OCI-LY7 (cell line): ENCODE results near the gene ASH1L. TPM values are rescaled to one million over a fixed set of nuclear protein-coding genes. Genes with fewer than 3 reads are reported as not detected.
"Not testable (repeated sequence)": the region's sequence is repeated elsewhere in the genome, so short reads cannot be mapped to it uniquely, and the experiment has no call there.

Experiments used
- BruUV-seq: library from RNA; stranded (reverse); fragments of 400-500 nt; replicated peaks from 2 replicates; lab custom pipeline; 2021; lab: Mats Ljungman, UMichigan
- CTCF ChIA-PET: fragments of 300-600 bp; sonication (Branson Sonifier 250); formaldehyde crosslinking; loops from one replicate; lab custom pipeline; 2022; ENCODE audit warnings: antibody characterized with exemption; ENCODE audit not compliant: unreplicated experiment; lab: Charles Lee
- POLR2A ChIA-PET: fragments of 300-600 bp; sonication (Branson Sonifier 250); formaldehyde crosslinking; loops from one replicate; lab custom pipeline; 2022; ENCODE audit warnings: antibody characterized with exemption; lab: Charles Lee
- DNase-seq: peaks from one replicate; pipeline ENCODE4 v3.0.0-alpha.2; 2015; ENCODE audit warnings: low spot score
- H2AFZ ChIP-seq: fragments of 200-600 bp; sonication (generic), shearing (Covaris generic); 2 replicates; pipeline ENCODE4 v1.6.1; 2014; ENCODE audit warnings: mild to moderate bottlenecking, antibody characterized with exemption, low read length, moderate library complexity
- H3K27ac ChIP-seq: fragments of 200-600 bp; sonication (generic); 2 replicates; pipeline ENCODE4 v1.5.1; 2014; ENCODE audit warnings: mixed run types, low read depth, mild to moderate bottlenecking, moderate library complexity, low read length, inconsistent platforms; ENCODE audit not compliant: poor library complexity, severe bottlenecking
- H3K36me3 ChIP-seq: fragments of 200-600 bp; sonication (generic); 2 replicates; pipeline ENCODE4 v1.6.1; 2014; ENCODE audit warnings: mild to moderate bottlenecking, antibody characterized with exemption, low read length, moderate library complexity, mixed read lengths; ENCODE audit not compliant: insufficient read depth
- H3K4me1 ChIP-seq: fragments of 200-600 bp; sonication (generic); 2 replicates; pipeline ENCODE4 v1.5.1; 2014; ENCODE audit warnings: mild to moderate bottlenecking, low read length; ENCODE audit not compliant: insufficient read depth, poor library complexity, severe bottlenecking
- H3K4me2 ChIP-seq: fragments of 200-600 bp; sonication (generic); 2 replicates; pipeline ENCODE4 v1.6.1; 2014; ENCODE audit warnings: mild to moderate bottlenecking, low read length
- H3K4me3 ChIP-seq: fragments of 200-600 bp; sonication (generic); 2 replicates; pipeline ENCODE4 v1.5.1; 2014; ENCODE audit warnings: mild to moderate bottlenecking, low read depth, low read length; ENCODE audit not compliant: poor library complexity, severe bottlenecking
- H3K79me2 ChIP-seq: fragments of 200-600 bp; sonication (generic); 2 replicates; pipeline ENCODE4 v1.6.1; 2016; ENCODE audit warnings: low read depth, mild to moderate bottlenecking, low read length, moderate library complexity, mixed read lengths; ENCODE audit not compliant: insufficient read depth
- H3K9me2 ChIP-seq: fragments of 200-600 bp; sonication (generic); 2 replicates; pipeline ENCODE4 v1.6.1; 2016; ENCODE audit warnings: mild to moderate bottlenecking, low read length, mixed read lengths; ENCODE audit not compliant: insufficient read depth
- H3K9me3 ChIP-seq: fragments of 200-600 bp; sonication (generic); 2 replicates; pipeline ENCODE4 v1.6.1; 2014; ENCODE audit warnings: mild to moderate bottlenecking, mixed run types, low read length, mixed read lengths
- H4K20me1 ChIP-seq: fragments of 200-600 bp; sonication (generic); 2 replicates; pipeline ENCODE4 v1.6.1; 2014; ENCODE audit warnings: mild to moderate bottlenecking, antibody characterized with exemption, low read length, moderate library complexity, mixed read lengths; ENCODE audit not compliant: insufficient read depth
- CTCF ChIP-seq: fragments of 200-600 bp; sonication (generic); conservative IDR thresholded peaks from 2 replicates; pipeline ENCODE4 v1.5.1; 2014; ENCODE audit warnings: mild to moderate bottlenecking, antibody characterized with exemption, low read length, moderate library complexity, mixed read lengths
- EZH2phosphoT487 ChIP-seq: fragments of 200-600 bp; sonication (generic); IDR thresholded peaks from 2 replicates; pipeline ENCODE4 v1.6.1; 2018; ENCODE audit warnings: low read depth, borderline replicate concordance, mild to moderate bottlenecking, mixed run types, antibody characterized with exemption, low read length, moderate library complexity, mixed read lengths
- intact Hi-C: fragments of 100-400 bp; cut with micrococcal nuclease; formaldehyde crosslinking; loops from one replicate; pipeline ENCODE4 v1.10.0; 2022; ENCODE audit not compliant: unreplicated experiment
- total RNA-seq, 2 experiments: library from RNA; depleted of rRNA in 1 of 2; stranded (reverse); fragments of >200 nt in 1 of 2; shearing (Covaris generic) in 1 of 2; gene quantifications; 2 replicates each; pipeline ENCODE4 v1.2.3, GENCODE V29; 2014 to 2022

Gene ASH1L
- total RNA-seq, 2 experiments from 2014 or later, result 33.2 to 49.6 TPM

GRCh38 chr1:155591770-155592169 lies 29.2 kb upstream of the ASH1L start:
- ChIA-PET POLR2A (interaction anchor here (0.6 kb wide), 1 partner anchor 15 kb away, joined by 8 read pairs; no protein-coding TSS in a partner anchor), CTCF (interaction anchor here (1.2 kb wide), 1 partner anchor 340 kb away, joined by 3 read pairs; no protein-coding TSS in a partner anchor)
- H3K4me2 ChIP-seq, result no peak overlapping the region
- no peaks in the 10 kb centered on the region for H3K9me2 ChIP-seq
- no TSS peak for BruUV-seq
- TF ChIP-seq EZH2phosphoT487, result no peak
- TF ChIP-seq CTCF, result peak; percentile 80
- H3K79me2 ChIP-seq, result no peaks in the 10 kb centered on the region
- no peaks in the 10 kb centered on the region for H3K4me1 ChIP-seq
- peak; percentile 80 for DNase-seq
- no peak overlapping the region for H3K27ac ChIP-seq
- H2AFZ ChIP-seq, result no peak overlapping the region
- H4K20me1 ChIP-seq, result no peaks in the 10 kb centered on the region
- H3K4me3 ChIP-seq, result no peak overlapping the region
- no peaks in the 10 kb centered on the region for H3K36me3 ChIP-seq
- H3K9me3 ChIP-seq, result no peaks in the 10 kb centered on the region
- intact Hi-C loops, result loop anchor here (1.0 kb wide), 1 partner anchor 341 kb away; no protein-coding TSS in a partner anchor

DNA sequence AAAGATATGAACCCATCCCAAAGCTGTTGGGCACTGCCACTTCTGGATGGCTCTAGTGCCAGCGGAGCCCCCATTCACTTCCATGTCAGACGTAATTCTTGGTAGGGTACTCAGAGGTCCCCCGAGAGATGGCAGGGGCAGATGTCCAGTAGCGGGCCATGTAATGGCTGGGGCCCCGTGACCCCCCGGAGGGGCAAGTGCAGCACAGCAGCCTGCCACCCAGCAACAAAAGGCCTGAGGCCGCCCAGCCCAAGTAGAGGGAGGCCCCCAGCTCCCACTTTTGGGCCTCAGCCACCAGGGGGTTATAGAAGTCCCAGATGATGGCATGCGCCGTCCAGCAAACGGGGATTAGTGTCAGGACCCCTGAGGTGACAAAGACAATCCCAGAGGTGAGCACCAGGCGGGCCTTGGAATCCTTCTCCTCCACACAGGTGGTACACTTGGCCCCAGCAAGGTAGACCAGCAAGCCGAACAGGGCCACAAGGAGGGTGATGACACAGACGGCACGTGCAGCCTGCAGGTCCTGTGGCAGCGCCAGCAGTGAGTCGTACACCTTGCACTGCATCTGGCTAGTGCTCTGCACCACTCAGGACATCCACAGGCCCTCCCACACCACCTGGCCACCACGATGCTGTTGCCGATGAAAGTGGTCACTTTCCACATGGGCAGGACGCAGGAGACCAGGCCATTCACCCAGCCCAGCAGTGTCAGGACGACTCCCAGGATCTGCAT lies 28.1 kb upstream of the ASH1L start:
- not testable (repeated sequence) for H3K4me1 ChIP-seq, BruUV-seq, H3K9me3 ChIP-seq

DNA sequence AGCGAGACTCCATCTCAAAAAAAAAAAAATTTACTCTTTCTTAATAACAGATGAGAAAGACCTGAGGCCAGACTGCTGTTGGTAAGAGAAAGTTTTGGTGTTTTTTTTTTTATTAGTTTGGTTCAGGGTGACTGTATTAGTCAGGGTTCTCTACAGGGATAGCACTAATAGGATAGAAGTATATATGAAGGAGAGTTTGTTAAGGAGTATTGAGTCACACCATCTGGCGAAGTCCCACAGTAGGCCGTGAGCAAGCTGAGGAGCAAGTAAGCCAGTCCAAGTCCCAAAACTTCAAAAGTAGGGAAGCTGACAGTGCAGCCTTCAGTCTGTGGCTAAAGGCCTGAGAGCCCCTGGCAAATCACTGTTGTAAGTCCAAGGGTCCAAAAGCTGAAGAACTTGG lies 26.7 kb upstream of the ASH1L start:
- H3K36me3 ChIP-seq, H3K9me3 ChIP-seq, H3K4me3 ChIP-seq, H3K4me1 ChIP-seq, H3K27ac ChIP-seq, H3K9me2 ChIP-seq, H3K4me2 ChIP-seq, intact Hi-C loops, H3K79me2 ChIP-seq, H2AFZ ChIP-seq, CTCF ChIA-PET, BruUV-seq, H4K20me1 ChIP-seq, POLR2A ChIA-PET, DNase-seq: not testable (repeated sequence)

More for the DNA sequence above, 28.1 kb upstream of the ASH1L start:
- H3K9me2 ChIP-seq, H3K4me2 ChIP-seq, intact Hi-C loops, H3K79me2 ChIP-seq, DNase-seq, H3K36me3 ChIP-seq, CTCF ChIA-PET, H4K20me1 ChIP-seq, H3K4me3 ChIP-seq, H2AFZ ChIP-seq, H3K27ac ChIP-seq: not testable (repeated sequence)
- POLR2A ChIA-PET, result interaction anchor here (0.6 to 0.8 kb wide), 2 partner anchors 13 to 14 kb away, joined by 3 to 8 read pairs; no protein-coding TSS in a partner anchor

GRCh38 chr1:155583846-155584245 lies 21.2 kb upstream of the ASH1L start:
- DNase-seq, H3K36me3 ChIP-seq, H3K9me2 ChIP-seq, H3K27ac ChIP-seq, H3K4me1 ChIP-seq, intact Hi-C loops, H3K9me3 ChIP-seq, H2AFZ ChIP-seq, H3K79me2 ChIP-seq, BruUV-seq, H3K4me3 ChIP-seq, H3K4me2 ChIP-seq, H4K20me1 ChIP-seq, POLR2A ChIA-PET: not testable (repeated sequence)
- CTCF ChIA-PET, result interaction anchor here (0.6 kb wide), 1 partner anchor 222 kb away, joined by 6 read pairs; no protein-coding TSS in a partner anchor

DNA sequence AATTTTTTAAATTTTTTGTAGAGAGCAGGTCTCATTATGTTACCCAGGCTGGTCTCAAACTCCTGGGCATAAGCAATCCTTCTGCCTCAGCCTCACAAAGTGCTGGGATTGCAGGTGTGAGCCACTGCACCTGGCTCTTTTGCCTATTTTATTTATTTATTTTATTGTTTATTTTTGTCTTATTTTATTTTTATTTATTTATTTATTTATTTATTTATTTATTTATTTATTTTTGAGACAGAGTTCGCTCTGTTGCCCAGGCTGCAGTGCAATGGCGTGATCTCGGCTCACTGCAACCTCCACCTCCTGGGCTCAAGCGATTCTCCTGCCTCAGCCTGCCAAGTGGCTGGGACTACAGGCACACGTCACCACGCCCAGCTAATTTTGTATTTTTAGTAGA lies 13.0 kb upstream of the ASH1L start:
- H4K20me1 ChIP-seq, intact Hi-C loops, H3K4me2 ChIP-seq, H2AFZ ChIP-seq, H3K4me1 ChIP-seq, H3K9me2 ChIP-seq, H3K27ac ChIP-seq, CTCF ChIA-PET, H3K4me3 ChIP-seq, DNase-seq, POLR2A ChIA-PET, H3K9me3 ChIP-seq, BruUV-seq: not testable (repeated sequence)
- peaks cover 19% of the 10 kb centered on the region; the same call in 1 of the 2 replicates for H3K79me2 ChIP-seq
- peaks cover 17% of the 10 kb centered on the region for H3K36me3 ChIP-seq
